ENCODE measurements around the gene FNDC3B. TPM values are rescaled to one million over a fixed set of nuclear protein-coding genes. Genes with fewer than 3 reads are reported as not detected.

The FNDC3B gene
- total and polyA plus RNA-seq, 4 donors = 23.3 to 74.2 (median 32.9) TPM

GRCh38 chr3:172218350-172219323 is 179.3 kb downstream of the FNDC3B start:
- H3K9me3 ChIP-seq (ENCODE audit: control insufficient read depth in 4 of 4, low read length in 3 of 4) = no peaks in the 10 kb centered on the region
- DNase-seq (ENCODE audit: low spot score) = no peak
- no peaks in the 10 kb centered on the region for H3K36me3 ChIP-seq (ENCODE audit: control insufficient read depth in 4 of 4, insufficient read depth in 3 of 4, low read depth in 1 of 4, low read length in 3 of 4)
- H3K4me3 ChIP-seq (ENCODE audit: low read depth in 1 of 3, low read length in 3 of 3) = no peak overlapping the region
- no peak overlapping the region for H3K27ac ChIP-seq (ENCODE audit: low read depth in 1 of 2, low read length in 2 of 2)
- H3K4me1 ChIP-seq (ENCODE audit: control insufficient read depth in 4 of 4, insufficient read depth in 4 of 4, low read length in 3 of 4) = peaks cover 5 to 42% (median 29%) of the 10 kb centered on the region in 4 donors
- 65% methylated on average over 5 of the region's 5 CpGs for WGBS
- TF ChIP-seq RXRA (IDR thresholded peaks at IDR 0.05) (no peak), FOXA2 (IDR thresholded peaks at IDR 0.05) (no peak), NR2F2 (IDR thresholded peaks at IDR 0.05) (no peak), REST (IDR thresholded peaks at IDR 0.05) (no peak)
- TF ChIP-seq, protein P1, sequence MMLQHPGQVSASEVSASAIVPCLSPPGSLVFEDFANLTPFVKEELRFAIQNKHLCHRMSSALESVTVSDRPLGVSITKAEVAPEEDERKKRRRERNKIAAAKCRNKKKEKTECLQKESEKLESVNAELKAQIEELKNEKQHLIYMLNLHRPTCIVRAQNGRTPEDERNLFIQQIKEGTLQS (IDR thresholded peaks at IDR 0.05) = no peak
- H3K9ac ChIP-seq (ENCODE audit: low read depth in 1 of 2, low read length in 2 of 2) = no peak overlapping the region
- no peaks in the 10 kb centered on the region for H3K27me3 ChIP-seq (ENCODE audit: control insufficient read depth in 4 of 4, insufficient read depth in 4 of 4, low read length in 3 of 4)

GRCh38 chr3:172219750-172220149 is 180.4 kb downstream of the FNDC3B start:
- no peaks in the 10 kb centered on the region for H3K36me3 ChIP-seq (ENCODE audit: control insufficient read depth in 4 of 4, insufficient read depth in 3 of 4, low read depth in 1 of 4, low read length in 3 of 4)
- peaks cover 5 to 37% (median 25%) of the 10 kb centered on the region in 4 donors for H3K4me1 ChIP-seq (ENCODE audit: control insufficient read depth in 4 of 4, insufficient read depth in 4 of 4, low read length in 3 of 4)
- no peak overlapping the region for H3K27ac ChIP-seq (ENCODE audit: low read depth in 1 of 2, low read length in 2 of 2)
- H3K9me3 ChIP-seq (ENCODE audit: control insufficient read depth in 4 of 4, low read length in 3 of 4) = no peaks in the 10 kb centered on the region
- no peak overlapping the region for H3K4me3 ChIP-seq (ENCODE audit: low read depth in 1 of 3, low read length in 3 of 3)
- no peak for DNase-seq (ENCODE audit: low spot score)
- no peak overlapping the region for H3K9ac ChIP-seq (ENCODE audit: low read depth in 1 of 2, low read length in 2 of 2)
- H3K27me3 ChIP-seq (ENCODE audit: control insufficient read depth in 4 of 4, insufficient read depth in 4 of 4, low read length in 3 of 4) = no peaks in the 10 kb centered on the region
- TF ChIP-seq TAF1 (conservative IDR thresholded peaks at IDR 0.05) = no peak
- TF ChIP-seq, protein P2, sequence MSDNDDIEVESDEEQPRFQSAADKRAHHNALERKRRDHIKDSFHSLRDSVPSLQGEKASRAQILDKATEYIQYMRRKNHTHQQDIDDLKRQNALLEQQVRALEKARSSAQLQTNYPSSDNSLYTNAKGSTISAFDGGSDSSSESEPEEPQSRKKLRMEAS (IDR thresholded peaks at IDR 0.05) = no peak
- no peak for TF ChIP-seq JUND (IDR thresholded peaks at IDR 0.05)
- no peak for TF ChIP-seq EGR1 (IDR thresholded peaks at IDR 0.05; ENCODE audit: low read depth in 2 of 2)
- TF ChIP-seq RXRA (IDR thresholded peaks at IDR 0.05) = no peak

DNA sequence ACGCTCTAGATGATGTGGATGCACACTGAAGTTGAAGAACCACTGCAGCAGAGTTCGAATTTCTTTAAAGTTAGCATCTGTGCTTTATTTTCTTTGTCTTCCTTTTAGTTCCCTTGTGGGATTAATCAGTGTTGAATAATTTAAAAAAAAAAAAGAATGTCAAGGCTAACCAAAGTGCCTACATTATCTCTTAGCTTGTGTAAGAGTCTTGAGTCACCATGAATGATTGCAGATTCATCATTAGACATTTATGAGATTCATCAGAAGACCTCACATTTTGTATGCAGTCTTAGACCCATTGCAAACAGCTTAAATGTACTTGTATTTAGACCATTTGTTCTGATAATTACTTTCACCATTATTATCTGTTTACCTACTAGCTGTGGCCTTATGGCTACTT is 182.2 kb downstream of the FNDC3B start:
- H3K27ac ChIP-seq (ENCODE audit: low read depth in 1 of 2, low read length in 2 of 2) = no peak overlapping the region
- TF ChIP-seq, protein P1 (IDR thresholded peaks at IDR 0.05) = no peak
- TF ChIP-seq, protein P2 (IDR thresholded peaks at IDR 0.05) = no peak
- no peak for TF ChIP-seq YY1 (IDR thresholded peaks at IDR 0.05)
- no peak for TF ChIP-seq REST (IDR thresholded peaks at IDR 0.05)
- no peak for TF ChIP-seq CTCF (IDR thresholded peaks at IDR 0.05; ENCODE audit: low read depth, low read length, missing input control)
- TF ChIP-seq HNF4G (IDR thresholded peaks at IDR 0.05) = no peak
- TF ChIP-seq TAF1 (conservative IDR thresholded peaks at IDR 0.05) = no peak
- no peak for TF ChIP-seq RXRA (IDR thresholded peaks at IDR 0.05)
- H3K4me1 ChIP-seq (ENCODE audit: control insufficient read depth in 4 of 4, insufficient read depth in 4 of 4, low read length in 3 of 4) = peaks cover 2 to 34% (median 20%) of the 10 kb centered on the region in 4 donors
- no peaks in the 10 kb centered on the region for H3K27me3 ChIP-seq (ENCODE audit: control insufficient read depth in 4 of 4, insufficient read depth in 4 of 4, low read length in 3 of 4)
- H3K4me3 ChIP-seq (ENCODE audit: low read depth in 1 of 3, low read length in 3 of 3) = no peak overlapping the region
- H3K9me3 ChIP-seq (ENCODE audit: control insufficient read depth in 4 of 4, low read length in 3 of 4) = no peaks in the 10 kb centered on the region
- H3K9ac ChIP-seq (ENCODE audit: low read depth in 1 of 2, low read length in 2 of 2) = no peak overlapping the region
- H3K36me3 ChIP-seq (ENCODE audit: control insufficient read depth in 4 of 4, insufficient read depth in 3 of 4, low read depth in 1 of 4, low read length in 3 of 4) = no peaks in the 10 kb centered on the region
- no peak for DNase-seq (ENCODE audit: low spot score)
- 95% methylated on average over 2 of the region's 2 CpGs for WGBS

Data from liver (tissue), 9 donors.